ENCODE measurements around the gene SPDEF.

SPDEF gene

DNA sequence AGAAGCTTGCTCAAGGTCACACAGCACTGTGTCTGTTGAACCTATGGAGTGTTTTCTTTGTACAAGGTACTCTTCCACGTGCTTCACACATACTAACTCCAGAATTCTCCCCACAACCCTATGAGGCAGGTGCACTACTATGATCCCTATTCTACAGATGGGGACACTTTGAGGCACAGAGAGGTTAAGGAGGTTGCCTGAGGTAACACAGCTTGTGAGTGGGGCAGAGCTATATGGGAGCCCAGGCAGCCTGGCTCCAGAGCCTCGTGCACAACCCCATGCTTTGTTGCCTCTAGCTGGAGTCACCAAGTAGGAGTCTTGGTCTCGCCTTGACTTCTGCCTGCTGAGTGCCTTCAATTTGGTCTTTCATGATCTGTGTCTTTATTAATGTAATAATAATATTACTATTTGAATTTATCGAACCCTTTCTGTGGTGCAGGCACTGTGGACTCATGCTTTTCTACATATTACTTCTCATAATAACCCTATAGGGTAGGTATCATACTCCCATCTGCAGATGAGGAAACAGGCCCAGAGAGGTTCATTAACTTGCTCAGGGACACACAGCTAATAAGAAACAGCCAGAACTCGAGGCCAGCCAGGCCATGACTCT is 13.3 kb upstream of the SPDEF start:
- no peak overlapping the region for H3K27ac ChIP-seq
- TF ChIP-seq, protein P1, sequence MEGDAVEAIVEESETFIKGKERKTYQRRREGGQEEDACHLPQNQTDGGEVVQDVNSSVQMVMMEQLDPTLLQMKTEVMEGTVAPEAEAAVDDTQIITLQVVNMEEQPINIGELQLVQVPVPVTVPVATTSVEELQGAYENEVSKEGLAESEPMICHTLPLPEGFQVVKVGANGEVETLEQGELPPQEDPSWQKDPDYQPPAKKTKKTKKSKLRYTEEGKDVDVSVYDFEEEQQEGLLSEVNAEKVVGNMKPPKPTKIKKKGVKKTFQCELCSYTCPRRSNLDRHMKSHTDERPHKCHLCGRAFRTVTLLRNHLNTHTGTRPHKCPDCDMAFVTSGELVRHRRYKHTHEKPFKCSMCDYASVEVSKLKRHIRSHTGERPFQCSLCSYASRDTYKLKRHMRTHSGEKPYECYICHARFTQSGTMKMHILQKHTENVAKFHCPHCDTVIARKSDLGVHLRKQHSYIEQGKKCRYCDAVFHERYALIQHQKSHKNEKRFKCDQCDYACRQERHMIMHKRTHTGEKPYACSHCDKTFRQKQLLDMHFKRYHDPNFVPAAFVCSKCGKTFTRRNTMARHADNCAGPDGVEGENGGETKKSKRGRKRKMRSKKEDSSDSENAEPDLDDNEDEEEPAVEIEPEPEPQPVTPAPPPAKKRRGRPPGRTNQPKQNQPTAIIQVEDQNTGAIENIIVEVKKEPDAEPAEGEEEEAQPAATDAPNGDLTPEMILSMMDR (IDR thresholded peaks at IDR 0.05) = no peak
- no peak for TF ChIP-seq ZFX (IDR thresholded peaks at IDR 0.05; ENCODE audit: borderline replicate concordance)

- peak overlapping the region; percentile 70; the same call in 1 of the 2 replicates for H3K27ac ChIP-seq
- TF ChIP-seq, protein P1 (IDR thresholded peaks at IDR 0.05) = no peak
- no peak for TF ChIP-seq ZFX (IDR thresholded peaks at IDR 0.05; ENCODE audit: borderline replicate concordance)
These were observed 12.4 kb upstream of the SPDEF start for GRCh38 chr6:34568341-34569201.

DNA sequence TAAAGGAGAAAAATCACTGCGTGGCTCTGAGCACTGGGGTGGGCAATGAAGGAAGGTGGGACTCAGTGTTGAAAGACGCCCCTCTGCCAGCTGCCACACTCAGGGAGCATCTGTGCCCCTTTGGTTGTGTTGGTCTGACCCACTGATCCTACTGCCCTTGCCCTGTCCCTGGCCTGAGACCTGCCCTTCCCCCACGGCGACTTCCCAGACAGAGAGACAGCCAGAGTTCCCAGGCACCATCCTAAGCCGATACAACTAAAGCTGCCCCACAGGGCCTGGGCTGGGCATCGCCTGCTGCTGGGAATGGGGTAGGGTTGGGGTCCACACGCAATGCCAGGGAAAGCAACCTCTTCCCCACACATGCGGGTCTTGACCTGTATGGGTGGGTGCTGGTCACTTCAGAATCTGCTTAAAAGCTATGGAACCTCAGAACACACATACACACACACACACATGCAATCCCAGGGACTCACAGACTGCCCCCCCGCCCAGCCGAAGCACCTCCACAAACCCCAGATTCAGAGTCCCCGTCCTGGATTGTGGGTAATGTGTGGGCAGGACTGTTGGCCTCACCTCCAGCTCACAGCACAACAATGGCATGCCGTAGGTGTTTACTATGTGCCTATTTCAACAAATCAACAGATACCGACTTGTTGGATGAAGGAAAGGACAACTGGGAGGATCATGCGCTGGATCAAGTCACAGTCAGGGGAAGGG is 10.9 kb upstream of the SPDEF start:
- TF ChIP-seq, protein P1 (IDR thresholded peaks at IDR 0.05) = no peak
- TF ChIP-seq ZFX (IDR thresholded peaks at IDR 0.05; ENCODE audit: borderline replicate concordance) = no peak
- H3K27ac ChIP-seq = peak overlapping the region; percentile 70

GRCh38 chr6:34565722-34566137 is 9.6 kb upstream of the SPDEF start:
- no peak for TF ChIP-seq ZFX (IDR thresholded peaks at IDR 0.05; ENCODE audit: borderline replicate concordance)
- TF ChIP-seq, protein P1 (IDR thresholded peaks at IDR 0.05) = no peak
- no peak overlapping the region for H3K27ac ChIP-seq

DNA sequence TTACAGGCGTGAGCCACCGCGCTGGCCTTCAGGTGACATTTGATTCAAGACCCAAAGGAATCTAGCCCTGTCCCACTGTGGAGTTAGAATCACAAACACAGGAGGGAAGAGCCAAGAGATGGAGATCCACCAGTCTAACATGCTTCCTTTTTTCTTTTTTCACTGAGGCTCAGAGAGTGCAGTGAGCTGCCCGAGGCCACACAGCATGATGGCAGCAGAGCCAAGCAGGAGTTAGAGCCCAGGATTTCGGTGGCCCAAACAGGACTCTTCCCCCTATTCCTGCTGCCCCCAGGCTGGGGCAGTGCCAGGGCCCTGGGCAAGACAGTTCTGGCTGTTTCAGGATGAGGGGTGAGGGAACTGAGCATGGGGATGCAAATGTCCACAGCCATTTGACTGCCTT is 8.1 kb upstream of the SPDEF start:
- TF ChIP-seq, protein P1 (IDR thresholded peaks at IDR 0.05) = no peak
- no peak for TF ChIP-seq ZFX (IDR thresholded peaks at IDR 0.05; ENCODE audit: borderline replicate concordance)
- H3K27ac ChIP-seq = no peak overlapping the region

GRCh38 chr6:34563513-34563870 is 7.4 kb upstream of the SPDEF start:
- TF ChIP-seq, protein P1 (IDR thresholded peaks at IDR 0.05) = no peak
- no peak for TF ChIP-seq ZFX (IDR thresholded peaks at IDR 0.05; ENCODE audit: borderline replicate concordance)
- H3K27ac ChIP-seq = no peak overlapping the region

Data from 22Rv1 (cell line).